ENCODE data around the gene ST7. TPM values are rescaled to one million over a fixed set of nuclear protein-coding genes. Genes with fewer than 3 reads are reported as not detected.

ST7 gene
- total and polyA plus RNA-seq, 4 donors: 22.4 to 57.2 (median 41.6) TPM

DNA sequence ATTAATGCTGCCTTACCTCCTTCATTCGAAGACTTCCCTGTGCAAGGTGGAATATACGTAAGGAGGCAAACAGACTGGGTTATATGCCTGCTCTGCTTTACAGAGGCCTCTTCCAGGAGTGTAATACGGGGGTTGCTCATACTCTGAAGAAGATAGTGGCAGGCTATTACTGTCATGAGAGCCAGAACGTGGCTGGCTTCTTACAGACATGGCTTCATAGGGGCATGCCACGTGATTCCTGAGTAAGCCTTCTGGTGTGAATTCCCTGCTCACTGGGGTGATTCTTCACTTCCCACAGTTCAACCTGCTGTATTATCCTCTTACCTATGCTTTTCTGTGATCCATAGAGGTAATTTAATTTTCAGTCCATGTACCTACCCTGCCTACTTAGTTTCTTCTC, 141.8 kb downstream of the ST7 start:
- Histone ChIP-seq H3K27ac (ENCODE audit: low read depth in 1 of 2, low read length in 1 of 2) (no peak overlapping the region), H3K27me3 (ENCODE audit: control insufficient read depth in 3 of 3, insufficient read depth in 3 of 3, low read length in 2 of 3) (no peaks in the 10 kb centered on the region), H3K36me3 (ENCODE audit: control insufficient read depth in 4 of 4, insufficient read depth in 4 of 4, low read length in 4 of 4) (no peaks in the 10 kb centered on the region), H3K9me3 (ENCODE audit: control insufficient read depth in 4 of 4, insufficient read depth in 3 of 4, low read length in 3 of 4) (no peaks in the 10 kb centered on the region), H3K4me3 (no peak overlapping the region), H3K4me1 (ENCODE audit: control insufficient read depth in 5 of 5, insufficient read depth in 5 of 5, low read length in 5 of 5) (peaks cover 0 to 14% (median 3%) of the 10 kb centered on the region in 5 donors), H3K9ac (ENCODE audit: insufficient read depth in 1 of 2, low read length in 2 of 2) (no peak overlapping the region)
- TF ChIP-seq, protein P1, sequence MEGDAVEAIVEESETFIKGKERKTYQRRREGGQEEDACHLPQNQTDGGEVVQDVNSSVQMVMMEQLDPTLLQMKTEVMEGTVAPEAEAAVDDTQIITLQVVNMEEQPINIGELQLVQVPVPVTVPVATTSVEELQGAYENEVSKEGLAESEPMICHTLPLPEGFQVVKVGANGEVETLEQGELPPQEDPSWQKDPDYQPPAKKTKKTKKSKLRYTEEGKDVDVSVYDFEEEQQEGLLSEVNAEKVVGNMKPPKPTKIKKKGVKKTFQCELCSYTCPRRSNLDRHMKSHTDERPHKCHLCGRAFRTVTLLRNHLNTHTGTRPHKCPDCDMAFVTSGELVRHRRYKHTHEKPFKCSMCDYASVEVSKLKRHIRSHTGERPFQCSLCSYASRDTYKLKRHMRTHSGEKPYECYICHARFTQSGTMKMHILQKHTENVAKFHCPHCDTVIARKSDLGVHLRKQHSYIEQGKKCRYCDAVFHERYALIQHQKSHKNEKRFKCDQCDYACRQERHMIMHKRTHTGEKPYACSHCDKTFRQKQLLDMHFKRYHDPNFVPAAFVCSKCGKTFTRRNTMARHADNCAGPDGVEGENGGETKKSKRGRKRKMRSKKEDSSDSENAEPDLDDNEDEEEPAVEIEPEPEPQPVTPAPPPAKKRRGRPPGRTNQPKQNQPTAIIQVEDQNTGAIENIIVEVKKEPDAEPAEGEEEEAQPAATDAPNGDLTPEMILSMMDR (IDR thresholded peaks at IDR 0.05; ENCODE audit: control extremely low read depth, extremely low read depth): no peak
- ATAC-seq (ENCODE audit: insufficient read depth, low FRiP score) (no peak), DNase-seq (no peak)
- WGBS, 2 donors: 96 to 97% methylated on average over 5 of the region's 5 CpGs

DNA sequence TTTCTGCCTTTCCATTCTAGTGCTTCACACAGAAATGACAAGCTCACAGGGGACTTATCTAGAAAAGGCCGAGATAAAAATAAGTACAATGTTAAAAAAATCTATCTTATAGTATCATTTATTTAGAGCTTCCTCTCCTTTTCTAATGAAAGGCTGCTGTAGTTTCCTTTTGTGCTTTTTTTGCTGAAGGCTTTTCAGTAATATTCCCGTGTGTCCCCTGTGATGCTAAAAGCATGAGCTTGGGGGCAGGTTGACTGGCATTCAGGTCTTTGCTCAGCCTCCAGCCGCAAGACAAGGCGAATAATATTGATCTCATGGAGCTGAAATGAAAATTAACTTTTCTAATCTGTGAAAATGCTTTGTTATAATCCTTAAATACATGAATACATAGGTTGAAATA, 143.0 kb downstream of the ST7 start:
- peaks cover 0 to 14% (median 3%) of the 10 kb centered on the region in 5 donors for H3K4me1 ChIP-seq (ENCODE audit: control insufficient read depth in 5 of 5, insufficient read depth in 5 of 5, low read length in 5 of 5)
- H3K9ac ChIP-seq (ENCODE audit: insufficient read depth in 1 of 2, low read length in 2 of 2): no peak overlapping the region
- H3K4me3 ChIP-seq: no peak overlapping the region
- H3K9me3 ChIP-seq (ENCODE audit: control insufficient read depth in 4 of 4, insufficient read depth in 3 of 4, low read length in 3 of 4): no peaks in the 10 kb centered on the region
- no peak for ATAC-seq (ENCODE audit: insufficient read depth, low FRiP score)
- no peak overlapping the region for H3K27ac ChIP-seq (ENCODE audit: low read depth in 1 of 2, low read length in 1 of 2)
- TF ChIP-seq, protein P1 (IDR thresholded peaks at IDR 0.05; ENCODE audit: control extremely low read depth, extremely low read depth): no peak
- no peak for DNase-seq
- H3K27me3 ChIP-seq (ENCODE audit: control insufficient read depth in 3 of 3, insufficient read depth in 3 of 3, low read length in 2 of 3): no peaks in the 10 kb centered on the region
- 81% methylated on average over 4 of the region's 4 CpGs for WGBS, 2 donors
- peaks cover 0 to 5% (median 1%) of the 10 kb centered on the region in 4 donors for H3K36me3 ChIP-seq (ENCODE audit: control insufficient read depth in 4 of 4, insufficient read depth in 4 of 4, low read length in 4 of 4)

DNA sequence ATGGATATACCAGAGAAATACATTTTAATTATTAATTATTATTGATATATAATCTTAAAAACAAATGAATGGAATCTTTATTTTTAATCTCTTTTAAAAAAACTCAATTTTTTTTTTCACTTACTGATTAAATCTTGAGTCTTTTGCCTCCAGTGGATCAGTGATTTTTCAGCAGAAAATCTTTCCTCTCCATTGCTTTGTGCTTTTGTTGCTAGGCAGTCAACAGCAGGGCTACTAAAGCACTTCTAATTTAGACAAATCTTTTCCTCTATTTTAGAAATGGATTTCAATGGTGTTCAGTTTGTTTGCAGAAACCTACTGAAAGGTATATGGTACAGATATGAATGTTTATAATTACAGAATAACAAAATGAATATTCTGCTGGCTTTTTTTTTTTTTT, 143.6 kb downstream of the ST7 start:
- TF ChIP-seq, protein P1 (IDR thresholded peaks at IDR 0.05; ENCODE audit: control extremely low read depth, extremely low read depth): no peak
- Histone ChIP-seq H3K27ac (ENCODE audit: low read depth in 1 of 2, low read length in 1 of 2) (no peak overlapping the region), H3K4me3 (no peak overlapping the region), H3K9ac (ENCODE audit: insufficient read depth in 1 of 2, low read length in 2 of 2) (no peak overlapping the region), H3K9me3 (ENCODE audit: control insufficient read depth in 4 of 4, insufficient read depth in 3 of 4, low read length in 3 of 4) (no peaks in the 10 kb centered on the region), H3K4me1 (ENCODE audit: control insufficient read depth in 5 of 5, insufficient read depth in 5 of 5, low read length in 5 of 5) (peaks cover 0 to 14% (median 3%) of the 10 kb centered on the region in 5 donors), H3K36me3 (ENCODE audit: control insufficient read depth in 4 of 4, insufficient read depth in 4 of 4, low read length in 4 of 4) (peaks cover 0 to 5% (median 1%) of the 10 kb centered on the region in 4 donors), H3K27me3 (ENCODE audit: control insufficient read depth in 3 of 3, insufficient read depth in 3 of 3, low read length in 2 of 3) (no peaks in the 10 kb centered on the region)
- no peak for ATAC-seq (ENCODE audit: insufficient read depth, low FRiP score)
- no peak for DNase-seq

DNA sequence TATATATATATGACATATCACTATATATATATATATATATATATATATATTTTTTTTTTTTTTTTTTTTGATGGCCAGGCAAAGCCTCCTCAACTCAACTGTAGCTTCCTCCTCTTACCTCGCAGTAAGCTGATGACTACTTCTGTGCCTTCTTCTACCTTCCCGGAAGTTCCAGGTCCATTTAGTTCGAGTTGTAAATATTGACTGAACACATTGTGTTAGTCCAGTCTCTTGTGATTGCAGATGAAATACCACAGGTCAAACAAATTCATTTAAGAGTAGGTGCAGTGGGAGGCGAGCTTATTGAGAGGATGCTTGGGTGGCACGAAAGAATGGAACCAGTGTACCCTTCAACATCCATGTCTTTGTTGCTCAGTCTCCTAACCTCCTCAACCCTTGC, 144.6 kb downstream of the ST7 start:
- WGBS, 2 donors: 69 to 89% methylated on average over 5 of the region's 5 CpGs
- H3K9me3 ChIP-seq (ENCODE audit: control insufficient read depth in 4 of 4, insufficient read depth in 3 of 4, low read length in 3 of 4): no peaks in the 10 kb centered on the region
- H3K9ac ChIP-seq (ENCODE audit: insufficient read depth in 1 of 2, low read length in 2 of 2): no peak overlapping the region
- DNase-seq (no peak), ATAC-seq (ENCODE audit: insufficient read depth, low FRiP score) (no peak)
- no peak overlapping the region for H3K27ac ChIP-seq (ENCODE audit: low read depth in 1 of 2, low read length in 1 of 2)
- no peak overlapping the region for H3K4me3 ChIP-seq
- H3K27me3 ChIP-seq (ENCODE audit: control insufficient read depth in 3 of 3, insufficient read depth in 3 of 3, low read length in 2 of 3): no peaks in the 10 kb centered on the region
- H3K4me1 ChIP-seq (ENCODE audit: control insufficient read depth in 5 of 5, insufficient read depth in 5 of 5, low read length in 5 of 5): peaks cover 0 to 14% (median 2%) of the 10 kb centered on the region in 5 donors
- TF ChIP-seq, protein P1 (IDR thresholded peaks at IDR 0.05; ENCODE audit: control extremely low read depth, extremely low read depth): no peak
- peaks cover 0 to 5% (median 1%) of the 10 kb centered on the region in 4 donors for H3K36me3 ChIP-seq (ENCODE audit: control insufficient read depth in 4 of 4, insufficient read depth in 4 of 4, low read length in 4 of 4)
